Left lung (tissue), 10 donors: ENCODE data around the gene CPLANE2. TPM values are rescaled to one million over a fixed set of nuclear protein-coding genes. Genes with fewer than 3 reads are reported as not detected.
"Not testable (repeated sequence)": the region's sequence is repeated elsewhere in the genome, so short reads cannot be mapped to it uniquely, and the experiment has no call there.

Experiments
- ATAC-seq: fragments of 200-7000 bp; cut with Tn5 transposase; one replicate; pipeline ENCODE4 v1.9.1; 2020; ENCODE audit warnings: moderate library complexity
- DNase-seq, 4 donors: peaks; one replicate each; pipeline ENCODE4 v3.0.0-alpha.2; 2013 to 2020
- H3K27ac ChIP-seq, 2 donors: fragments of 200-600 bp; sonication (generic) in 1 of 2; one replicate each; pipeline versions ENCODE4 v1.5.0 to v1.8.0; 2020 to 2021
- H3K27me3 ChIP-seq, 2 donors: fragments of 200-600 bp; sonication (generic) in 1 of 2; one replicate each; pipeline versions ENCODE4 v1.5.0 to v1.8.0; 2020 to 2021
- H3K36me3 ChIP-seq, 2 donors: fragments of 200-600 bp; sonication (generic) in 1 of 2; one replicate each; pipeline versions ENCODE4 v1.5.0 to v1.8.0; 2020 to 2021
- H3K4me1 ChIP-seq, 2 donors: fragments of 200-600 bp; one replicate each; pipeline ENCODE4 v1.8.0; 2021
- H3K4me3 ChIP-seq, 2 donors: fragments of 200-600 bp; sonication (generic) in 1 of 2; one replicate each; pipeline versions ENCODE4 v1.5.0 to v1.8.0; 2020 to 2021; ENCODE audit warnings: mild to moderate bottlenecking in 1 of 2
- H3K9me3 ChIP-seq, 2 donors: fragments of 200-600 bp; sonication (generic) in 1 of 2; one replicate each; pipeline versions ENCODE4 v1.5.0 to v1.8.0; 2020 to 2021
- intact Hi-C, 2 donors: fragments of 100-400 bp; cut with DNase I; formaldehyde crosslinking; loops; one replicate each; pipeline versions ENCODE4 v1.11.2 to v1.14.2; 2022
- polyA plus RNA-seq, 6 donors: library from polyadenylated mRNA; unstranded; fragments of 120-200 nt; gene quantifications; one replicate each; pipeline ENCODE4 v1.2.1, GENCODE V29; 2013; ENCODE audit not compliant: insufficient read length in 6 of 6
- total RNA-seq, 2 donors: library from RNA; stranded (reverse); fragmentation: NEBNext Ultra II Directional; extraction: Animal tissue kit (Norgen Biotek cat#: 25700); gene quantifications; one replicate each; pipeline ENCODE4 v1.2.1, GENCODE V29; 2021
- TF ChIP-seq, protein P1 (sequence below), 2 donors: fragments of 200-600 bp; sonication (generic) in 1 of 2; IDR thresholded peaks; one replicate each; pipeline versions ENCODE4 v1.5.0 to v1.8.0; 2021; ENCODE audit warnings: antibody characterized with exemption in 2 of 2
- donor health status: DM: no; HTN: yes; CAD: no.
- donor health status: DM: no; HTN: no; CAD: no.

The CPLANE2 gene
- total and polyA plus RNA-seq, 8 donors = 3.9 to 8.9 (median 5.3) TPM

DNA sequence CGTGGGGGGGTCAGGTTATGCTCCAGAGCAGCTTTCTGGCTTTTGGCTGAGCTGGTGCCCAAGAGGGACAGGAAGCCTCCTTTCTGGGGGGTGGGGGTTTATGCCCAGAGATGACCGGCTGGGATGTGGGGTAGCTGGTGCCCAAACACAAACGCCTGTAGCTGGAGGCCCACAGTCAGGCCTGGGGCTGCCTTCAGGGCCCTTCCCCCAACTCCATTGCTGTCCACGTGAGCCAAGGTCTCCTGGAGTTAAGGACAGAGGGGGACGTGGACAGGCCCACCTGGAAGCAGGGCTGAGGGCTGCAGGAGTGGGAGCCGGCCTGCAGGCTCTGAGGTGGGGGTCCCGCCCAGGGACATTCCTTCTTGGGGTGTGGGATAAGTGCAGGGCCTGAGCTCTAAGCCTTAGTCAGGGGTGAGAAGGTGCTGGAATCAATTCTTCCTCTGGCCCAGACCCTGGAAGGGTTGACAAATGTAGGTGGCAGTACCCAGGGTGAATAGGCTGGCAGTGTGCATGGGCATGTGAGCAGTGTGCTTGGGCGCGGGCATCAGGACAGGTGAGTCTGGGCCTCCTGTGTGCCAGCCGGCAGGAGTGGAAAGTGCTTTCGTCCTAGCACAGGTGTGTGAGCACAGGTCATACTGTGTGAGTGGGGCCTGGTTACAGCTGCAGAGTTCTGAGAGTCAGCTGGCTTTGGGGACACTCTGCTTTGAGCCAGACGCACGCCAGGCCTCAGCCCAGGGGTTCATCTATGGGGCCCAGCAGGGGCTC, 6.8 kb downstream of the CPLANE2 start:
- H3K9me3 ChIP-seq = no peaks in the 10 kb centered on the region
- peaks cover 0 to 17% of the 10 kb centered on the region in 2 donors for H3K4me1 ChIP-seq
- intact Hi-C loops = no loop called here
- peaks cover 0 to 3% of the 10 kb centered on the region in 2 donors for H3K36me3 ChIP-seq
- TF ChIP-seq, protein P1, sequence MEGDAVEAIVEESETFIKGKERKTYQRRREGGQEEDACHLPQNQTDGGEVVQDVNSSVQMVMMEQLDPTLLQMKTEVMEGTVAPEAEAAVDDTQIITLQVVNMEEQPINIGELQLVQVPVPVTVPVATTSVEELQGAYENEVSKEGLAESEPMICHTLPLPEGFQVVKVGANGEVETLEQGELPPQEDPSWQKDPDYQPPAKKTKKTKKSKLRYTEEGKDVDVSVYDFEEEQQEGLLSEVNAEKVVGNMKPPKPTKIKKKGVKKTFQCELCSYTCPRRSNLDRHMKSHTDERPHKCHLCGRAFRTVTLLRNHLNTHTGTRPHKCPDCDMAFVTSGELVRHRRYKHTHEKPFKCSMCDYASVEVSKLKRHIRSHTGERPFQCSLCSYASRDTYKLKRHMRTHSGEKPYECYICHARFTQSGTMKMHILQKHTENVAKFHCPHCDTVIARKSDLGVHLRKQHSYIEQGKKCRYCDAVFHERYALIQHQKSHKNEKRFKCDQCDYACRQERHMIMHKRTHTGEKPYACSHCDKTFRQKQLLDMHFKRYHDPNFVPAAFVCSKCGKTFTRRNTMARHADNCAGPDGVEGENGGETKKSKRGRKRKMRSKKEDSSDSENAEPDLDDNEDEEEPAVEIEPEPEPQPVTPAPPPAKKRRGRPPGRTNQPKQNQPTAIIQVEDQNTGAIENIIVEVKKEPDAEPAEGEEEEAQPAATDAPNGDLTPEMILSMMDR (IDR thresholded peaks at IDR 0.05) = no peak
- peaks cover 16 to 40% of the 10 kb centered on the region in 2 donors for H3K27me3 ChIP-seq
- H3K4me3 ChIP-seq = no peak overlapping the region
- no peak overlapping the region for H3K27ac ChIP-seq
- ATAC-seq (no peak), DNase-seq (no peak)

DNA sequence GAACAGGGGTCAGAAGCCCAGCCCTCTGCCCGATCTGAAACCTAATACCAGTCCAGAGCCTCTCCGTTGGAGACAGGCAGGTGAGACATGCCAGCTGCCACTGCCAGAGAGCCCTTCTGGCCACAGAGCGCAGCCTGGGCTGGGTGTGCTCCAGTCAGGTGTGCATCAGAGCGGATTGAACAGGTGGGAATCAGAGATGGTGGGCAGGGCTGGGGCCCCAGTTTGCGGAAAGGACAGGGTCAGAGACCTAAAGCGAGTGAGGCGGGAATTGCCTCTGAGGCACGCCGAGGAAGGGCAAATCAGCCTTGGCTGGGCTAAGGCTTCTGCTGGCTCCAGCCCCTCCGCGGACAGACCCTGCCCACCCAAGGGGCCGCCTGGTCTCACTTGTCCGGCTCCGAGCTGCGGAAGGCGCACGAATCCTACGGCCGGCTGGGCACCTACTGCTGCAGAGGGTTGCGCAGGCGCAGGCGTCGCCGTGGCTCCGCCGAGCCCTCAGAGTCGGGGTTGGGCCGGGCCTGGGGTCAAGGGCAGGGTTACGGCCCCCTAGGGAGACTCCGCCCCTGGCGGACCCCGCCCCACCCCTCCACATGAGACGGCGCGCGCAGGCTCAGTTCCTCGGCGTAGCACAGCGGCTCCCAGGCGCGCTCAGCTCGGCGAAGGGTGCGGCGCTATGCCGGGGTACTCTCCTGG, 10.3 kb downstream of the CPLANE2 start:
- H3K4me3 ChIP-seq = peak overlapping the region; percentile 21 to 24
- DNase-seq = peak in 3 of 4 donors; percentile 58 to 92 (median 79)

DNA sequence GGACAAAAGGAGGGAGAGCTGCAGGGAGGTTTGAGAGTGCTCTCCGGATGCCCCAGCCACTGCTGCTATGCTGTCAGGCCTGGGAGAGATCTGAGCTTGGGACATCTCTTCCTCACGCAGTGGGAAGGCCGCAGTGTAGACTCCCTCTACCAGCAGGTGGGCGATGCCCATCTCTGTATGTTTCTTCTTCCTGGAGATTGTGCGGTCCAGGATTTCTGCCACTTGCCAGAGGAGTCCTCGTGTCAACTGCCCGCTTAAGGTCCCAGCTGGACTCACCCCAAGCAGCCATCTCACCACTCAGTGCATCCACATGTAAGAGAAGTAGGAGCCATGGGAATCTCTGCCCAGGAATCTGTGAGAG, 10.9 kb downstream of the CPLANE2 start:
- ATAC-seq (no peak), DNase-seq (no peak)
- Histone ChIP-seq H3K27me3 (peaks cover 16 to 40% of the 10 kb centered on the region in 2 donors), H3K36me3 (no peaks in the 10 kb centered on the region), H3K4me1 (peaks cover 0 to 17% of the 10 kb centered on the region in 2 donors), H3K27ac (no peak overlapping the region), H3K9me3 (no peaks in the 10 kb centered on the region), H3K4me3 (no peak overlapping the region)
- TF ChIP-seq, protein P1 (IDR thresholded peaks at IDR 0.05) = no peak
- intact Hi-C loops = no loop called here

More for the DNA sequence above, 10.3 kb downstream of the CPLANE2 start:
- H3K27ac ChIP-seq = no peak overlapping the region
- H3K36me3 ChIP-seq = no peaks in the 10 kb centered on the region
- peak; percentile 98 for ATAC-seq
- no peaks in the 10 kb centered on the region for H3K9me3 ChIP-seq
- intact Hi-C loops = no loop called here
- peaks cover 16 to 40% of the 10 kb centered on the region in 2 donors for H3K27me3 ChIP-seq
- H3K4me1 ChIP-seq = peaks cover 0 to 17% of the 10 kb centered on the region in 2 donors
- TF ChIP-seq, protein P1 (IDR thresholded peaks at IDR 0.05) = no peak

DNA sequence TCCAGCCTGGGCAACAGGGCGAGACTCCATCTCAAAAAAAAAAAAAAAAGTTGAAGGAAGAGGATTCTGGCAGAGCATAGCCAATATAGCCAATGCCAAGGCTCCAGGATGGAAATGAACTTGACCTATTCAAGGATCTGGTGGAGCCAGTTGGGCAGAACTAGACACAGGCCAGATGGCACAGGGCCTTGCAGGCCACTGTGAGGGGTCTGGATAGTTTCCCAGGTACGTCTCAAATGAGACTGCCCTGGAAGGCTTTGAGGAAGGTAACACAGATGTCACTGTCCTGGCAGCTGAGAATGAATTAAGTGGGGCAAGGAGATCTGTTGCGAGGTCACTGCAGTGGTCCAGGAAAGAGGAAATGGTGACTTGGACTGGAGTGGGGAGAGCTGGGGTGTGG, 12.5 kb downstream of the CPLANE2 start:
- TF ChIP-seq, protein P1 (IDR thresholded peaks at IDR 0.05) = no peak
- Histone ChIP-seq H3K36me3 (no peaks in the 10 kb centered on the region), H3K9me3 (no peaks in the 10 kb centered on the region), H3K4me3 (no peak overlapping the region), H3K27me3 (peaks cover 16 to 40% of the 10 kb centered on the region in 2 donors), H3K4me1 (peaks cover 0 to 17% of the 10 kb centered on the region in 2 donors), H3K27ac (no peak overlapping the region)
- intact Hi-C loops = no loop called here
- DNase-seq (no peak), ATAC-seq (no peak)

DNA sequence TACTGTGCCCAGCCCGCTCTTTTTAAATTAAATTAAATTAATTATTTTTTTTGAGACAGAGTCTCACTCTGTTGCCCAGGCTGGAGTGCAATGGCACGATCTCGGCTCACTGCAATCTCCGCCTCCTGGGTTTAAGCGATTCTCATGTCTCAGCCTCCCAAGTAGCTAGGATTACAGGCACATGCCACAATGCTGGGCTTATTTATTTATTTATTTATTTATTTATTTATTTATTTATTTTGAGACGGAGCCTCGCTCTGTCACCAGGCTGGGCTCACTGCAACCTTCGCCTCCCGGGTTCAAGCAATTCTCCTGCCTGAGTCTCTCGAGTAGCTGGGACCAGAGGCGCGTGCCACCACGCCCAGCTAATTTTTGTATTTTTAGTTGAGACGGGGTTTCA, 14.3 kb downstream of the CPLANE2 start:
- H3K9me3 ChIP-seq, DNase-seq, H3K4me3 ChIP-seq, H3K36me3 ChIP-seq, ATAC-seq, H3K27ac ChIP-seq, intact Hi-C loops: not testable (repeated sequence)
- H3K27me3 ChIP-seq = peaks cover 10 to 26% of the 10 kb centered on the region in 2 donors
- H3K4me1 ChIP-seq = peaks cover 0 to 11% of the 10 kb centered on the region in 2 donors
